Measurements from ENCODE around the gene NCKAP5. TPM values are rescaled to one million over a fixed set of nuclear protein-coding genes. Genes with fewer than 3 reads are reported as not detected.

NCKAP5 gene
- total and polyA plus RNA-seq, 9 of the 15 experiments (the other 6 are each of a cell fraction or from before 2014, with no cell fraction given) = not detected

- no peak for FAIRE-seq
- no peaks in the 10 kb centered on the region for H3K9me3 ChIP-seq (replicated peaks; ENCODE audit: control insufficient read depth, insufficient read depth, low read depth, low read length)
These were observed 821.2 kb downstream of the NCKAP5 start for GRCh38 chr2:132747046-132747445.

More at GRCh38 chr2:132747046-132747445, 821.2 kb downstream of the NCKAP5 start:
- no TSS peak for BruUV-seq (replicated peaks)
- no peak for TF ChIP-seq SMAD4 (CRISPR knock-in tag; conservative IDR thresholded peaks at IDR 0.05)
- TF ChIP-seq, protein P1, sequence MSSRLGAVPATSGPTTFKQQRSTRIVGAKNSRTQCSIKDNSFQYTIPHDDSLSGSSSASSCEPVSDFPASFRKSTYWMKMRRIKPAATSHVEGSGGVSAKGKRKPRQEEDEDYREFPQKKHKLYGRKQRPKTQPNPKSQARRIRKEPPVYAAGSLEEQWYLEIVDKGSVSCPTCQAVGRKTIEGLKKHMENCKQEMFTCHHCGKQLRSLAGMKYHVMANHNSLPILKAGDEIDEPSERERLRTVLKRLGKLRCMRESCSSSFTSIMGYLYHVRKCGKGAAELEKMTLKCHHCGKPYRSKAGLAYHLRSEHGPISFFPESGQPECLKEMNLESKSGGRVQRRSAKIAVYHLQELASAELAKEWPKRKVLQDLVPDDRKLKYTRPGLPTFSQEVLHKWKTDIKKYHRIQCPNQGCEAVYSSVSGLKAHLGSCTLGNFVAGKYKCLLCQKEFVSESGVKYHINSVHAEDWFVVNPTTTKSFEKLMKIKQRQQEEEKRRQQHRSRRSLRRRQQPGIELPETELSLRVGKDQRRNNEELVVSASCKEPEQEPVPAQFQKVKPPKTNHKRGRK (tag; IDR thresholded peaks at IDR 0.05) = no peak
- TF ChIP-seq, protein P2, sequence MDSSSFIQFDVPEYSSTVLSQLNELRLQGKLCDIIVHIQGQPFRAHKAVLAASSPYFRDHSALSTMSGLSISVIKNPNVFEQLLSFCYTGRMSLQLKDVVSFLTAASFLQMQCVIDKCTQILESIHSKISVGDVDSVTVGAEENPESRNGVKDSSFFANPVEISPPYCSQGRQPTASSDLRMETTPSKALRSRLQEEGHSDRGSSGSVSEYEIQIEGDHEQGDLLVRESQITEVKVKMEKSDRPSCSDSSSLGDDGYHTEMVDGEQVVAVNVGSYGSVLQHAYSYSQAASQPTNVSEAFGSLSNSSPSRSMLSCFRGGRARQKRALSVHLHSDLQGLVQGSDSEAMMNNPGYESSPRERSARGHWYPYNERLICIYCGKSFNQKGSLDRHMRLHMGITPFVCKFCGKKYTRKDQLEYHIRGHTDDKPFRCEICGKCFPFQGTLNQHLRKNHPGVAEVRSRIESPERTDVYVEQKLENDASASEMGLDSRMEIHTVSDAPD (CRISPR knock-in tag; IDR thresholded peaks at IDR 0.05) = no peak
- TF ChIP-seq ZBTB43 (CRISPR knock-in tag; IDR thresholded peaks at IDR 0.05) = no peak
- TF ChIP-seq ZC3H8 (IDR thresholded peaks at IDR 0.05) = no peak
- no peak for TF ChIP-seq ZNF695 (CRISPR knock-in tag; IDR thresholded peaks at IDR 0.05)
- Histone ChIP-seq H3K4me2 (ENCODE audit: insufficient read depth, low read length) (no peak overlapping the region), H3K4me3 (no peak overlapping the region), H3K4me1 (replicated peaks in 1 of 2; ENCODE audit: control insufficient read depth in 2 of 2, insufficient read depth in 2 of 2, low read length in 2 of 2) (no peaks in the 10 kb centered on the region), H2AFZ (ENCODE audit: low read depth, low read length) (no peak overlapping the region), H3K9ac (ENCODE audit: insufficient read depth in 1 of 2, low read depth in 2 of 2, low read length in 2 of 2) (no peak overlapping the region), H3K36me3 (ENCODE audit: control insufficient read depth, insufficient read depth, low read length) (no peaks in the 10 kb centered on the region), H3K27ac (ENCODE audit: extremely low read depth, low read depth, low read length) (no peak overlapping the region), H3K9me1 (ENCODE audit: control insufficient read depth, insufficient read depth, low read length) (no peaks in the 10 kb centered on the region), H4K20me1 (replicated peaks; ENCODE audit: control insufficient read depth, insufficient read depth, low read length) (no peaks in the 10 kb centered on the region), H3K27me3 (ENCODE audit: control insufficient read depth in 2 of 2, insufficient read depth in 2 of 2, low read length in 2 of 2) (no peaks in the 10 kb centered on the region), H3K79me2 (ENCODE audit: control insufficient read depth, insufficient read depth, low read length) (no peaks in the 10 kb centered on the region)
- DNase-seq (ENCODE audit: extremely low read depth in 1 of 4, low spot score in 3 of 4) (no peak), ATAC-seq (no peak)
- POLR2A ChIA-PET = no interaction called here
- 0% methylated on average over 2 of the region's 2 CpGs for WGBS (ENCODE audit: insufficient coverage, low coverage, missing lambda C conversion rate)
- in situ Hi-C loops (cut with MboI) = no loop called here
- intact Hi-C loops (cut with micrococcal nuclease) = no loop called here
- CTCF ChIA-PET (ENCODE audit: low intra/inter-chr PET ratio) = no interaction called here

All from K562 (cell line).